ENCODE measurements around the gene PSMD6. TPM values are rescaled to one million over a fixed set of nuclear protein-coding genes. Genes with fewer than 3 reads are reported as not detected.

Gene PSMD6
- total and polyA plus RNA-seq, 4 donors, result 59.1 to 78.9 (median 66.0) TPM

DNA sequence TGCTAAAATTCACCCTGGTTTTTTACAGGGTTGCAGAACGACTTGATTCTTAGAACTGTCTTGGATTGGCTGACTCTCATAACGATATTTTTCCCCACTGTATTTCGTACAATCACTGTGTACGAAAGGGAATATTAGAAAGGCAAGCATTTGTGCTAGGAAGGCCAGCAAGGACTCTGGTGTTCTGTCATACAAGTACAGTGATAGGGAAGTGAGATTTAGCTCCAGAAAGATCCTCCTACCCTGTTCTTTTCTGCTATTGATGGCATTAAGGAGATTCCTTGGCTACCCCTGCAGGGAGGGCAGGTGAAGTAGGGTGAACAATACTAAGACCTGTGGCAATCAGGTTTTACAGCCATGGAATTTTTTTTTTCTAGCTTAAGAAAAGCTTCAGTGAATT, 57.3 kb downstream of the PSMD6 start:
- no peaks in the 10 kb centered on the region for H3K27me3 ChIP-seq (ENCODE audit: control insufficient read depth in 3 of 3, insufficient read depth in 3 of 3, low read length in 2 of 3)
- no peak overlapping the region for H3K9ac ChIP-seq (ENCODE audit: insufficient read depth in 1 of 2, low read length in 2 of 2)
- peaks cover 7 to 54% (median 35%) of the 10 kb centered on the region in 5 donors for H3K4me1 ChIP-seq (ENCODE audit: control insufficient read depth in 5 of 5, insufficient read depth in 5 of 5, low read length in 5 of 5)
- ATAC-seq (ENCODE audit: insufficient read depth, low FRiP score) (no peak), DNase-seq (no peak)
- WGBS, 2 donors, result 78 to 91% methylated on average over 4 of the region's 4 CpGs
- H3K27ac ChIP-seq (ENCODE audit: low read depth in 1 of 2, low read length in 1 of 2), result no peak overlapping the region
- TF ChIP-seq, protein P1, sequence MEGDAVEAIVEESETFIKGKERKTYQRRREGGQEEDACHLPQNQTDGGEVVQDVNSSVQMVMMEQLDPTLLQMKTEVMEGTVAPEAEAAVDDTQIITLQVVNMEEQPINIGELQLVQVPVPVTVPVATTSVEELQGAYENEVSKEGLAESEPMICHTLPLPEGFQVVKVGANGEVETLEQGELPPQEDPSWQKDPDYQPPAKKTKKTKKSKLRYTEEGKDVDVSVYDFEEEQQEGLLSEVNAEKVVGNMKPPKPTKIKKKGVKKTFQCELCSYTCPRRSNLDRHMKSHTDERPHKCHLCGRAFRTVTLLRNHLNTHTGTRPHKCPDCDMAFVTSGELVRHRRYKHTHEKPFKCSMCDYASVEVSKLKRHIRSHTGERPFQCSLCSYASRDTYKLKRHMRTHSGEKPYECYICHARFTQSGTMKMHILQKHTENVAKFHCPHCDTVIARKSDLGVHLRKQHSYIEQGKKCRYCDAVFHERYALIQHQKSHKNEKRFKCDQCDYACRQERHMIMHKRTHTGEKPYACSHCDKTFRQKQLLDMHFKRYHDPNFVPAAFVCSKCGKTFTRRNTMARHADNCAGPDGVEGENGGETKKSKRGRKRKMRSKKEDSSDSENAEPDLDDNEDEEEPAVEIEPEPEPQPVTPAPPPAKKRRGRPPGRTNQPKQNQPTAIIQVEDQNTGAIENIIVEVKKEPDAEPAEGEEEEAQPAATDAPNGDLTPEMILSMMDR (IDR thresholded peaks at IDR 0.05; ENCODE audit: control extremely low read depth, extremely low read depth), result no peak
- H3K9me3 ChIP-seq (ENCODE audit: control insufficient read depth in 4 of 4, insufficient read depth in 3 of 4, low read length in 3 of 4), result no peaks in the 10 kb centered on the region
- H3K36me3 ChIP-seq (ENCODE audit: control insufficient read depth in 4 of 4, insufficient read depth in 4 of 4, low read length in 4 of 4), result peaks cover 0 to 3% (median 0%) of the 10 kb centered on the region in 4 donors
- no peak overlapping the region for H3K4me3 ChIP-seq

DNA sequence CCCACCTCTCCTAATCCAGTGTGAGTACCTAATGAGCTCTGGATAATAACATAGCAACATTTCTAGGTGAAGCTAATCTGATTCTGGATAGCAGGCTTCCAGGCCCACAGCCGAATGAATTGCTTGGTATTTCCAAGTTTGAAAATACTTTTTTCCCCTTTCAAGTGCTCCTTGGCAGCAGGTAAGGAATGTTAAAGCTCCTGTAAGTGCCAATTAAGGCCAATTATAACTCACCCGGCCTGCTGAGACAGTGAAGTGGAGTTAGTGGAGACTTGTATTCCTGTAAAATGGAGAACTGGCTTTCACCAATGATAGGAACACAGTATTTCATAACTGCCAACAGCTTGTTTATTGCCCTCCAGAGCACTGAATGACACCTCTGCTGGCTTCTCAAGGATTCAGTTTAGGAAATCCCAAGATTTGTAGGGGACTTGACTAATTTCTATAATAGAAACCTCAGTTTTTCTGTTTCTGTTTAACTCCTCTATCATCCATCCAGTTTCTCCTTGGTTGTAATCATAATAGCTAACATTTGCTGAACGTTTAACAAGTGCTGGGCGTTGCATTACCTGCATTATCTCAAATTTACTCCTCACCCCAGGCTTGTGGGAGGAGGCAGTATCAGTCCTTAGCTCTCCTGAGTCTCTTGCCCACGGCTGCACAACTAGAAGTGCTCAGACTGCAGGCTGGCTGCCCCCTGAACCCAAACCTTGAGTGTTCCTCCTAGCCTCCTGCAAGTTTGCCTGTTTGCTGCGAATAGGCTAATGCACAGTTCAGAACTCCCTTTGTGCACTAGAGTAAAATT, 58.4 kb downstream of the PSMD6 start:
- Histone ChIP-seq H3K27ac (ENCODE audit: low read depth in 1 of 2, low read length in 1 of 2) (peak overlapping the region; percentile 22 to 77), H3K9me3 (ENCODE audit: control insufficient read depth in 4 of 4, insufficient read depth in 3 of 4, low read length in 3 of 4) (no peaks in the 10 kb centered on the region), H3K36me3 (ENCODE audit: control insufficient read depth in 4 of 4, insufficient read depth in 4 of 4, low read length in 4 of 4) (peaks cover 0 to 3% (median 0%) of the 10 kb centered on the region in 4 donors), H3K9ac (ENCODE audit: insufficient read depth in 1 of 2, low read length in 2 of 2) (no peak overlapping the region), H3K4me3 (no peak overlapping the region), H3K4me1 (ENCODE audit: control insufficient read depth in 5 of 5, insufficient read depth in 5 of 5, low read length in 5 of 5) (peaks cover 7 to 44% (median 35%) of the 10 kb centered on the region in 5 donors), H3K27me3 (ENCODE audit: control insufficient read depth in 3 of 3, insufficient read depth in 3 of 3, low read length in 2 of 3) (no peaks in the 10 kb centered on the region)
- WGBS, 2 donors, result 63 to 77% methylated on average over 6 of the region's 6 CpGs
- DNase-seq, result peak; percentile 43 to 77 (median 63)
- TF ChIP-seq, protein P1 (IDR thresholded peaks at IDR 0.05; ENCODE audit: control extremely low read depth, extremely low read depth), result no peak
- ATAC-seq (ENCODE audit: insufficient read depth, low FRiP score), result peak; percentile 43

DNA sequence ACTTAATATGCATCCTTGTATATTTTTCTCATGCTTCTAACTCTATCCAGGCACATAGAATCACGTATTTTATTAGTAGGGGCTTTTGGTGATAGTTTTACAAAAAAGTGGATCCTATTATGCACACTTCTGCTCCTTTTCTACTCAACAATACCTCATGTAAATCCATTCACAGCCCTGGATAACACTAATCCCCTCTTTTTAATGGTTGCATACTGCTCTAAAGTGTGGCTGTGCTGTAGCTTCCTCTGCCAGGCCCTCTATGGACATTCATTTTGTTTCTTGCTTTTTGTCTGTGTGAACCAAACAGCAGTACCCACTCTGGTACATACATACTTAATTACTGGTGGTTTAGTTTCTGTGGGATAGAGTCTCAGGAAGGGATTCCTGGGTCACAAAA, 59.8 kb downstream of the PSMD6 start:
- Histone ChIP-seq H3K9ac (ENCODE audit: insufficient read depth in 1 of 2, low read length in 2 of 2) (no peak overlapping the region), H3K4me3 (no peak overlapping the region), H3K27ac (ENCODE audit: low read depth in 1 of 2, low read length in 1 of 2) (no peak overlapping the region), H3K27me3 (ENCODE audit: control insufficient read depth in 3 of 3, insufficient read depth in 3 of 3, low read length in 2 of 3) (no peaks in the 10 kb centered on the region), H3K36me3 (ENCODE audit: control insufficient read depth in 4 of 4, insufficient read depth in 4 of 4, low read length in 4 of 4) (peaks cover 0 to 3% (median 0%) of the 10 kb centered on the region in 4 donors), H3K9me3 (ENCODE audit: control insufficient read depth in 4 of 4, insufficient read depth in 3 of 4, low read length in 3 of 4) (no peaks in the 10 kb centered on the region), H3K4me1 (ENCODE audit: control insufficient read depth in 5 of 5, insufficient read depth in 5 of 5, low read length in 5 of 5) (peaks cover 7 to 34% (median 21%) of the 10 kb centered on the region in 5 donors)
- no peak for DNase-seq
- WGBS, 2 donors, result 90 to 95% methylated on average over 1 of the region's 1 CpG
- TF ChIP-seq, protein P1 (IDR thresholded peaks at IDR 0.05; ENCODE audit: control extremely low read depth, extremely low read depth), result no peak
- ATAC-seq (ENCODE audit: insufficient read depth, low FRiP score), result no peak

All from lung (tissue), 12 donors.